WTC11 (cell line): Measurements from ENCODE around the gene IRS1. TPM values are rescaled to one million over a fixed set of nuclear protein-coding genes. Genes with fewer than 3 reads are reported as not detected.

Experiments used
- ATAC-seq: fragments of 200-7000 bp; cut with Tn5 transposase; 2 replicates; pipeline ENCODE4 v1.10.0; 2021; ENCODE audit warnings: mild to moderate bottlenecking, moderate library complexity
- CTCF ChIA-PET: fragments of 300-600 bp; sonication (Branson Sonifier 250); formaldehyde crosslinking; loops from one replicate; lab custom pipeline; 2021; ENCODE audit warnings: antibody characterized with exemption; lab: Charles Lee
- POLR2A ChIA-PET: fragments of 350-600 bp; sonication (Branson Sonifier 250); formaldehyde crosslinking; loops from one replicate; lab custom pipeline; 2021; ENCODE audit warnings: antibody characterized with exemption; lab: Charles Lee
- DNase-seq: peaks from one replicate; pipeline ENCODE4 v3.0.0; 2021; ENCODE audit warnings: low spot score
- H3K27ac Mint-ChIP-seq: 2 replicates; pipeline ENCODE4 v1.8.0; 2021; ENCODE audit warnings: mixed read lengths
- H3K27me3 Mint-ChIP-seq: 2 replicates; pipeline ENCODE4 v1.8.0; 2021; ENCODE audit warnings: low read depth, mild to moderate bottlenecking, moderate library complexity, mixed read lengths
- H3K36me3 Mint-ChIP-seq: 2 replicates; pipeline ENCODE4 v1.8.0; 2021; ENCODE audit warnings: mixed read lengths
- H3K4me1 Mint-ChIP-seq: 2 replicates; pipeline ENCODE4 v1.8.0; 2022; ENCODE audit warnings: mixed read lengths
- H3K4me3 Mint-ChIP-seq: 2 replicates; pipeline ENCODE4 v1.8.0; 2021; ENCODE audit warnings: mild to moderate bottlenecking, moderate library complexity, mixed read lengths
- H3K9me3 Mint-ChIP-seq: 2 replicates; pipeline ENCODE4 v1.8.0; 2021; ENCODE audit warnings: mixed read lengths
- ELF4 ChIP-seq: sonication (generic); formaldehyde crosslinking; IDR thresholded peaks from 2 replicates; pipeline ENCODE4 v1.8.1; 2022; ENCODE audit warnings: low read depth, mild to moderate bottlenecking, moderate library complexity, missing genetic modification reagents
- FOXJ3 ChIP-seq: sonication (generic); formaldehyde crosslinking; IDR thresholded peaks from 2 replicates; pipeline ENCODE4 v1.9.0; 2021; ENCODE audit warnings: missing genetic modification reagents, mild to moderate bottlenecking, borderline replicate concordance
- FOXK1 ChIP-seq: sonication (generic); formaldehyde crosslinking; IDR thresholded peaks from 2 replicates; pipeline ENCODE4 v1.8.0; 2022; ENCODE audit warnings: mild to moderate bottlenecking, moderate library complexity, missing genetic modification reagents
- FOXP4 ChIP-seq: sonication (generic); formaldehyde crosslinking; IDR thresholded peaks from 2 replicates; pipeline ENCODE4 v1.8.0; 2022; ENCODE audit warnings: mild to moderate bottlenecking, missing genetic modification reagents
- GABPB1 ChIP-seq: sonication (generic); formaldehyde crosslinking; IDR thresholded peaks from 2 replicates; pipeline ENCODE4 v1.8.1; 2023; ENCODE audit warnings: mild to moderate bottlenecking, missing genetic modification reagents
- NR1H2 ChIP-seq: sonication (generic); formaldehyde crosslinking; IDR thresholded peaks from 2 replicates; pipeline ENCODE4 v1.9.0; 2021; ENCODE audit warnings: mild to moderate bottlenecking, moderate library complexity, missing genetic modification reagents
- RORB ChIP-seq: fragments of 250-450 bp; sonication (Bioruptor Pico); IDR thresholded peaks from 2 replicates; pipeline ENCODE4 v1.9.0; 2021; ENCODE audit warnings: mild to moderate bottlenecking
- SMAD4 ChIP-seq: sonication (generic); formaldehyde crosslinking; IDR thresholded peaks from 2 replicates; pipeline ENCODE4 v1.8.0; 2022; ENCODE audit warnings: mild to moderate bottlenecking, missing genetic modification reagents
- SOX15 ChIP-seq: fragments of 250-450 bp; sonication (Bioruptor Pico); IDR thresholded peaks from 2 replicates; pipeline ENCODE4 v1.9.0; 2021; ENCODE audit warnings: mild to moderate bottlenecking
- total RNA-seq: library from RNA; stranded (reverse); gene quantifications from 3 replicates; pipeline ENCODE4 v1.2.3, GENCODE V29; 2021
- TF ChIP-seq, protein P1 (sequence below): sonication (generic); formaldehyde crosslinking; IDR thresholded peaks from 2 replicates; pipeline ENCODE4 v1.8.0; 2022; ENCODE audit warnings: missing genetic modification reagents
- TF ChIP-seq, protein P2 (sequence below): sonication (generic); formaldehyde crosslinking; IDR thresholded peaks from 2 replicates; pipeline ENCODE4 v1.8.1; 2023; ENCODE audit warnings: mild to moderate bottlenecking, missing genetic modification reagents
- TF ChIP-seq, protein P3 (sequence below): sonication (generic); formaldehyde crosslinking; IDR thresholded peaks from 2 replicates; pipeline ENCODE4 v1.8.1; 2022; ENCODE audit warnings: mild to moderate bottlenecking, missing genetic modification reagents, moderate library complexity, borderline replicate concordance
- TF ChIP-seq, protein P4 (sequence below): fragments of 200-600 bp; IDR thresholded peaks from 2 replicates; pipeline ENCODE4 v1.8.0; 2022; ENCODE audit warnings: antibody characterized with exemption
- TF ChIP-seq, protein P5 (sequence below): sonication (generic); formaldehyde crosslinking; IDR thresholded peaks from 2 replicates; pipeline ENCODE4 v1.8.1; 2022; ENCODE audit warnings: mild to moderate bottlenecking, moderate library complexity, missing genetic modification reagents

Gene IRS1
- total RNA-seq, 1 experiment from 2014 or later, result 22.9 TPM

- TF ChIP-seq, protein P1, sequence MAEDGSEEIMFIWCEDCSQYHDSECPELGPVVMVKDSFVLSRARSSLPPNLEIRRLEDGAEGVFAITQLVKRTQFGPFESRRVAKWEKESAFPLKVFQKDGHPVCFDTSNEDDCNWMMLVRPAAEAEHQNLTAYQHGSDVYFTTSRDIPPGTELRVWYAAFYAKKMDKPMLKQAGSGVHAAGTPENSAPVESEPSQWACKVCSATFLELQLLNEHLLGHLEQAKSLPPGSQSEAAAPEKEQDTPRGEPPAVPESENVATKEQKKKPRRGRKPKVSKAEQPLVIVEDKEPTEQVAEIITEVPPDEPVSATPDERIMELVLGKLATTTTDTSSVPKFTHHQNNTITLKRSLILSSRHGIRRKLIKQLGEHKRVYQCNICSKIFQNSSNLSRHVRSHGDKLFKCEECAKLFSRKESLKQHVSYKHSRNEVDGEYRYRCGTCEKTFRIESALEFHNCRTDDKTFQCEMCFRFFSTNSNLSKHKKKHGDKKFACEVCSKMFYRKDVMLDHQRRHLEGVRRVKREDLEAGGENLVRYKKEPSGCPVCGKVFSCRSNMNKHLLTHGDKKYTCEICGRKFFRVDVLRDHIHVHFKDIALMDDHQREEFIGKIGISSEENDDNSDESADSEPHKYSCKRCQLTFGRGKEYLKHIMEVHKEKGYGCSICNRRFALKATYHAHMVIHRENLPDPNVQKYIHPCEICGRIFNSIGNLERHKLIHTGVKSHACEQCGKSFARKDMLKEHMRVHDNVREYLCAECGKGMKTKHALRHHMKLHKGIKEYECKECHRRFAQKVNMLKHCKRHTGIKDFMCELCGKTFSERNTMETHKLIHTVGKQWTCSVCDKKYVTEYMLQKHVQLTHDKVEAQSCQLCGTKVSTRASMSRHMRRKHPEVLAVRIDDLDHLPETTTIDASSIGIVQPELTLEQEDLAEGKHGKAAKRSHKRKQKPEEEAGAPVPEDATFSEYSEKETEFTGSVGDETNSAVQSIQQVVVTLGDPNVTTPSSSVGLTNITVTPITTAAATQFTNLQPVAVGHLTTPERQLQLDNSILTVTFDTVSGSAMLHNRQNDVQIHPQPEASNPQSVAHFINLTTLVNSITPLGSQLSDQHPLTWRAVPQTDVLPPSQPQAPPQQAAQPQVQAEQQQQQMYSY (CRISPR knock-in tag), result no peak
- TF ChIP-seq, protein P2, sequence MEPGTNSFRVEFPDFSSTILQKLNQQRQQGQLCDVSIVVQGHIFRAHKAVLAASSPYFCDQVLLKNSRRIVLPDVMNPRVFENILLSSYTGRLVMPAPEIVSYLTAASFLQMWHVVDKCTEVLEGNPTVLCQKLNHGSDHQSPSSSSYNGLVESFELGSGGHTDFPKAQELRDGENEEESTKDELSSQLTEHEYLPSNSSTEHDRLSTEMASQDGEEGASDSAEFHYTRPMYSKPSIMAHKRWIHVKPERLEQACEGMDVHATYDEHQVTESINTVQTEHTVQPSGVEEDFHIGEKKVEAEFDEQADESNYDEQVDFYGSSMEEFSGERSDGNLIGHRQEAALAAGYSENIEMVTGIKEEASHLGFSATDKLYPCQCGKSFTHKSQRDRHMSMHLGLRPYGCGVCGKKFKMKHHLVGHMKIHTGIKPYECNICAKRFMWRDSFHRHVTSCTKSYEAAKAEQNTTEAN (CRISPR knock-in tag), result no peak
- TF ChIP-seq SMAD4 (CRISPR knock-in tag), result no peak
- TF ChIP-seq SOX15 (CRISPR knock-in tag), result no peak
- no peak for TF ChIP-seq FOXJ3 (CRISPR knock-in tag)
- no peak for TF ChIP-seq FOXK1 (CRISPR knock-in tag)
- TF ChIP-seq NR1H2, result no peak
Observed at GRCh38 chr2:226813148-226813701, 13.6 kb upstream of the IRS1 start (continued).

- no peaks in the 10 kb centered on the region for H3K36me3 Mint-ChIP-seq
- H3K27me3 Mint-ChIP-seq, result no peaks in the 10 kb centered on the region
- no peak for DNase-seq
- no peak for ATAC-seq
- ChIA-PET CTCF (interaction anchor here (1.3 to 2.1 kb wide), 4 partner anchors 32 to 1138 kb away, joined by 4 to 9 read pairs (median 6); partner anchors contain the start of gene RHBDD1), POLR2A (no interaction called here)
- peaks cover 17% of the 10 kb centered on the region for H3K4me1 Mint-ChIP-seq
- no peak for TF ChIP-seq RORB
- TF ChIP-seq FOXP4 (CRISPR knock-in tag), result no peak
- H3K9me3 Mint-ChIP-seq, result no peaks in the 10 kb centered on the region
- no peak overlapping the region for H3K27ac Mint-ChIP-seq
- no peak overlapping the region for H3K4me3 Mint-ChIP-seq
Observed at GRCh38 chr2:226803410-226803809, 3.8 kb upstream of the IRS1 start.

DNA sequence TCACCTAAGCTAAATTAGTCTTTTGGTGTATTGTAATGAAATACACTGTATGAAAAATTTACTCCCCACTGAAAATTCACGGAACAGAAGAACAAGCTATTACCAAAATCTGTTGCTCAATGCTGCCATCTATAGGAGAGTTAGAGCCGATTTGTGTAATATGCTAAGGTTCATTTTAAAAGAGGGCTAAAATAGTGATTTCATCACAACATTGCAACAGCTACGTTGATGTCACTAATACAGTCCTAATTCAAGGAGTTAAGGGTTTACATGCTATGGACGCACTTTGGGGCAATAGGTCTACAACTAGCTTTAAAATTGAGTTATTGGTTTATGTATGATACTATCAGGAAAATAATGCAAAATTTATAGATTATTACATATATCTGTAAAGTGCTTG is 3.0 kb upstream of the IRS1 start:
- TF ChIP-seq ELF4 (no peak), GABPB1 (CRISPR knock-in tag) (peak; percentile 87)
- TF ChIP-seq, protein P3, sequence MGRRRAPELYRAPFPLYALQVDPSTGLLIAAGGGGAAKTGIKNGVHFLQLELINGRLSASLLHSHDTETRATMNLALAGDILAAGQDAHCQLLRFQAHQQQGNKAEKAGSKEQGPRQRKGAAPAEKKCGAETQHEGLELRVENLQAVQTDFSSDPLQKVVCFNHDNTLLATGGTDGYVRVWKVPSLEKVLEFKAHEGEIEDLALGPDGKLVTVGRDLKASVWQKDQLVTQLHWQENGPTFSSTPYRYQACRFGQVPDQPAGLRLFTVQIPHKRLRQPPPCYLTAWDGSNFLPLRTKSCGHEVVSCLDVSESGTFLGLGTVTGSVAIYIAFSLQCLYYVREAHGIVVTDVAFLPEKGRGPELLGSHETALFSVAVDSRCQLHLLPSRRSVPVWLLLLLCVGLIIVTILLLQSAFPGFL (CRISPR knock-in tag), result no peak
- TF ChIP-seq, protein P4, sequence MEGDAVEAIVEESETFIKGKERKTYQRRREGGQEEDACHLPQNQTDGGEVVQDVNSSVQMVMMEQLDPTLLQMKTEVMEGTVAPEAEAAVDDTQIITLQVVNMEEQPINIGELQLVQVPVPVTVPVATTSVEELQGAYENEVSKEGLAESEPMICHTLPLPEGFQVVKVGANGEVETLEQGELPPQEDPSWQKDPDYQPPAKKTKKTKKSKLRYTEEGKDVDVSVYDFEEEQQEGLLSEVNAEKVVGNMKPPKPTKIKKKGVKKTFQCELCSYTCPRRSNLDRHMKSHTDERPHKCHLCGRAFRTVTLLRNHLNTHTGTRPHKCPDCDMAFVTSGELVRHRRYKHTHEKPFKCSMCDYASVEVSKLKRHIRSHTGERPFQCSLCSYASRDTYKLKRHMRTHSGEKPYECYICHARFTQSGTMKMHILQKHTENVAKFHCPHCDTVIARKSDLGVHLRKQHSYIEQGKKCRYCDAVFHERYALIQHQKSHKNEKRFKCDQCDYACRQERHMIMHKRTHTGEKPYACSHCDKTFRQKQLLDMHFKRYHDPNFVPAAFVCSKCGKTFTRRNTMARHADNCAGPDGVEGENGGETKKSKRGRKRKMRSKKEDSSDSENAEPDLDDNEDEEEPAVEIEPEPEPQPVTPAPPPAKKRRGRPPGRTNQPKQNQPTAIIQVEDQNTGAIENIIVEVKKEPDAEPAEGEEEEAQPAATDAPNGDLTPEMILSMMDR, result peak; percentile 44; the same call in 1 of the 2 replicates
- TF ChIP-seq, protein P5, sequence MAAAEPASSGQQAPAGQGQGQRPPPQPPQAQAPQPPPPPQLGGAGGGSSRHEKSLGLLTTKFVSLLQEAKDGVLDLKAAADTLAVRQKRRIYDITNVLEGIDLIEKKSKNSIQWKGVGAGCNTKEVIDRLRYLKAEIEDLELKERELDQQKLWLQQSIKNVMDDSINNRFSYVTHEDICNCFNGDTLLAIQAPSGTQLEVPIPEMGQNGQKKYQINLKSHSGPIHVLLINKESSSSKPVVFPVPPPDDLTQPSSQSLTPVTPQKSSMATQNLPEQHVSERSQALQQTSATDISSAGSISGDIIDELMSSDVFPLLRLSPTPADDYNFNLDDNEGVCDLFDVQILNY (CRISPR knock-in tag), result no peak
- ATAC-seq, result no peak
- Mint-ChIP-seq H3K4me1 (peaks cover 20% of the 10 kb centered on the region), H3K27me3 (no peaks in the 10 kb centered on the region), H3K4me3 (peak overlapping the region; percentile 85), H3K27ac (no peak overlapping the region), H3K9me3 (no peaks in the 10 kb centered on the region), H3K36me3 (no peaks in the 10 kb centered on the region)
- ChIA-PET POLR2A (interaction anchor here (0.7 kb wide), 1 partner anchor 607 kb away, joined by 3 read pairs; no protein-coding TSS in a partner anchor), CTCF (interaction anchor here (0.6 to 2.1 kb wide), 18 partner anchors 9 to 1137 kb away, joined by 3 to 12 read pairs (median 4); partner anchors contain the start of gene RHBDD1)
- no peak for DNase-seq
